ENCODE results near the gene ATXN1.
"Not testable (repeated sequence)": the region's sequence is repeated elsewhere in the genome, so short reads cannot be mapped to it uniquely, and the experiment has no call there.

The ATXN1 gene

GRCh38 chr6:16278750-16279149 lies 482.5 kb downstream of the ATXN1 start:
- Histone ChIP-seq H3K9me3 (ENCODE audit: control insufficient read depth, low read length) (no peaks in the 10 kb centered on the region), H3K27me3 (ENCODE audit: control insufficient read depth, insufficient read depth, low read length) (no peaks in the 10 kb centered on the region), H3K36me3 (ENCODE audit: control insufficient read depth, insufficient read depth, low read length) (no peaks in the 10 kb centered on the region), H3K9ac (ENCODE audit: low read length) (no peak overlapping the region), H3K4me1 (ENCODE audit: control insufficient read depth, insufficient read depth, low read length) (peaks cover 18% of the 10 kb centered on the region), H3K4me3 (ENCODE audit: low read length) (no peak overlapping the region)

- Histone ChIP-seq H3K9me3 (ENCODE audit: control insufficient read depth, low read length) (no peaks in the 10 kb centered on the region), H3K4me3 (ENCODE audit: low read length) (no peak overlapping the region), H3K4me1 (ENCODE audit: control insufficient read depth, insufficient read depth, low read length) (peaks cover 18% of the 10 kb centered on the region), H3K9ac (ENCODE audit: low read length) (no peak overlapping the region), H3K36me3 (ENCODE audit: control insufficient read depth, insufficient read depth, low read length) (no peaks in the 10 kb centered on the region), H3K27me3 (ENCODE audit: control insufficient read depth, insufficient read depth, low read length) (no peaks in the 10 kb centered on the region)
Measured at GRCh38 chr6:16278048-16278724, 483.1 kb downstream of the ATXN1 start.

GRCh38 chr6:16277101-16277981 lies 483.9 kb downstream of the ATXN1 start:
- peaks cover 18% of the 10 kb centered on the region for H3K4me1 ChIP-seq (ENCODE audit: control insufficient read depth, insufficient read depth, low read length)
- H3K4me3 ChIP-seq (ENCODE audit: low read length): no peak overlapping the region
- H3K9me3 ChIP-seq (ENCODE audit: control insufficient read depth, low read length): no peaks in the 10 kb centered on the region
- no peaks in the 10 kb centered on the region for H3K36me3 ChIP-seq (ENCODE audit: control insufficient read depth, insufficient read depth, low read length)
- no peak overlapping the region for H3K9ac ChIP-seq (ENCODE audit: low read length)
- H3K27me3 ChIP-seq (ENCODE audit: control insufficient read depth, insufficient read depth, low read length): no peaks in the 10 kb centered on the region

- no peaks in the 10 kb centered on the region for H3K36me3 ChIP-seq (ENCODE audit: control insufficient read depth, insufficient read depth, low read length)
Measured at GRCh38 chr6:16274885-16275589, 486.2 kb downstream of the ATXN1 start.

GRCh38 chr6:16274483-16274882 lies 486.8 kb downstream of the ATXN1 start:
- Histone ChIP-seq H3K27me3 (ENCODE audit: control insufficient read depth, insufficient read depth, low read length) (no peaks in the 10 kb centered on the region), H3K4me3 (ENCODE audit: low read length) (no peak overlapping the region), H3K4me1 (ENCODE audit: control insufficient read depth, insufficient read depth, low read length) (peaks cover 18% of the 10 kb centered on the region), H3K36me3 (ENCODE audit: control insufficient read depth, insufficient read depth, low read length) (no peaks in the 10 kb centered on the region), H3K9me3 (ENCODE audit: control insufficient read depth, low read length) (no peaks in the 10 kb centered on the region), H3K9ac (ENCODE audit: low read length) (no peak overlapping the region)

More at GRCh38 chr6:16274885-16275589, 486.2 kb downstream of the ATXN1 start:
- H3K9ac ChIP-seq (ENCODE audit: low read length): no peak overlapping the region
- H3K4me1 ChIP-seq (ENCODE audit: control insufficient read depth, insufficient read depth, low read length): peaks cover 18% of the 10 kb centered on the region
- no peaks in the 10 kb centered on the region for H3K27me3 ChIP-seq (ENCODE audit: control insufficient read depth, insufficient read depth, low read length)
- no peaks in the 10 kb centered on the region for H3K9me3 ChIP-seq (ENCODE audit: control insufficient read depth, low read length)
- no peak overlapping the region for H3K4me3 ChIP-seq (ENCODE audit: low read length)

GRCh38 chr6:16273256-16273655 lies 488.0 kb downstream of the ATXN1 start:
- H3K9ac ChIP-seq (ENCODE audit: low read length): no peak overlapping the region
- H3K4me1 ChIP-seq (ENCODE audit: control insufficient read depth, insufficient read depth, low read length): peaks cover 14% of the 10 kb centered on the region
- no peaks in the 10 kb centered on the region for H3K27me3 ChIP-seq (ENCODE audit: control insufficient read depth, insufficient read depth, low read length)
- no peak overlapping the region for H3K4me3 ChIP-seq (ENCODE audit: low read length)
- no peaks in the 10 kb centered on the region for H3K36me3 ChIP-seq (ENCODE audit: control insufficient read depth, insufficient read depth, low read length)
- no peaks in the 10 kb centered on the region for H3K9me3 ChIP-seq (ENCODE audit: control insufficient read depth, low read length)

GRCh38 chr6:16272201-16272600 lies 489.1 kb downstream of the ATXN1 start:
- no peaks in the 10 kb centered on the region for H3K9me3 ChIP-seq (ENCODE audit: control insufficient read depth, low read length)
- peaks cover 4% of the 10 kb centered on the region for H3K4me1 ChIP-seq (ENCODE audit: control insufficient read depth, insufficient read depth, low read length)
- no peak overlapping the region for H3K4me3 ChIP-seq (ENCODE audit: low read length)
- no peaks in the 10 kb centered on the region for H3K27me3 ChIP-seq (ENCODE audit: control insufficient read depth, insufficient read depth, low read length)
- no peaks in the 10 kb centered on the region for H3K36me3 ChIP-seq (ENCODE audit: control insufficient read depth, insufficient read depth, low read length)
- no peak overlapping the region for H3K9ac ChIP-seq (ENCODE audit: low read length)

- no peak overlapping the region for H3K4me3 ChIP-seq (ENCODE audit: low read length)
- H3K9me3 ChIP-seq (ENCODE audit: control insufficient read depth, low read length): no peaks in the 10 kb centered on the region
- no peaks in the 10 kb centered on the region for H3K4me1 ChIP-seq (ENCODE audit: control insufficient read depth, insufficient read depth, low read length)
- no peak overlapping the region for H3K9ac ChIP-seq (ENCODE audit: low read length)
- no peaks in the 10 kb centered on the region for H3K36me3 ChIP-seq (ENCODE audit: control insufficient read depth, insufficient read depth, low read length)
- no peaks in the 10 kb centered on the region for H3K27me3 ChIP-seq (ENCODE audit: control insufficient read depth, insufficient read depth, low read length)
Measured at GRCh38 chr6:16271428-16271827, 489.8 kb downstream of the ATXN1 start.

- no peak overlapping the region for H3K9ac ChIP-seq (ENCODE audit: low read length)
- H3K4me1 ChIP-seq (ENCODE audit: control insufficient read depth, insufficient read depth, low read length): no peaks in the 10 kb centered on the region
- no peaks in the 10 kb centered on the region for H3K36me3 ChIP-seq (ENCODE audit: control insufficient read depth, insufficient read depth, low read length)
- H3K9me3 ChIP-seq (ENCODE audit: control insufficient read depth, low read length): no peaks in the 10 kb centered on the region
- H3K27me3 ChIP-seq (ENCODE audit: control insufficient read depth, insufficient read depth, low read length): no peaks in the 10 kb centered on the region
- no peak overlapping the region for H3K4me3 ChIP-seq (ENCODE audit: low read length)
Measured at GRCh38 chr6:16270178-16270794, 491.0 kb downstream of the ATXN1 start.

- not testable (repeated sequence) for H3K36me3 ChIP-seq (ENCODE audit: control insufficient read depth, insufficient read depth, low read length); H3K4me1 ChIP-seq (ENCODE audit: control insufficient read depth, insufficient read depth, low read length); H3K4me3 ChIP-seq (ENCODE audit: low read length)
Measured at GRCh38 chr6:16269442-16270070, 491.7 kb downstream of the ATXN1 start.

GRCh38 chr6:16267428-16268263 lies 493.6 kb downstream of the ATXN1 start:
- Histone ChIP-seq H3K4me3 (ENCODE audit: low read length) (no peak overlapping the region), H3K9me3 (ENCODE audit: control insufficient read depth, low read length) (no peaks in the 10 kb centered on the region), H3K36me3 (ENCODE audit: control insufficient read depth, insufficient read depth, low read length) (no peaks in the 10 kb centered on the region), H3K9ac (ENCODE audit: low read length) (no peak overlapping the region), H3K4me1 (ENCODE audit: control insufficient read depth, insufficient read depth, low read length) (no peaks in the 10 kb centered on the region), H3K27me3 (ENCODE audit: control insufficient read depth, insufficient read depth, low read length) (no peaks in the 10 kb centered on the region)

More at GRCh38 chr6:16269442-16270070, 491.7 kb downstream of the ATXN1 start:
- not testable (repeated sequence) for H3K9me3 ChIP-seq (ENCODE audit: control insufficient read depth, low read length); H3K9ac ChIP-seq (ENCODE audit: low read length); H3K27me3 ChIP-seq (ENCODE audit: control insufficient read depth, insufficient read depth, low read length)
